GM18951 (cell line): ENCODE data around the gene ZMYND8.

ENCODE experiments used
- POLR2A ChIP-seq: IDR thresholded peaks from 4 replicates; pipeline ENCODE4 v1.6.1; 2011; ENCODE audit warnings: mild to moderate bottlenecking; ENCODE audit not compliant: insufficient read length, insufficient read depth; ENCODE audit errors: extremely low read depth
- in situ Hi-C: fragments of 300-500 bp; cut with MboI; formaldehyde crosslinking; loops from one replicate; pipeline ENCODE4 v1.12.0; 2022; ENCODE audit warnings: low sequenced_read_pairs, mixed read lengths, inconsistent platforms; ENCODE audit not compliant: unreplicated experiment

ZMYND8 gene

DNA sequence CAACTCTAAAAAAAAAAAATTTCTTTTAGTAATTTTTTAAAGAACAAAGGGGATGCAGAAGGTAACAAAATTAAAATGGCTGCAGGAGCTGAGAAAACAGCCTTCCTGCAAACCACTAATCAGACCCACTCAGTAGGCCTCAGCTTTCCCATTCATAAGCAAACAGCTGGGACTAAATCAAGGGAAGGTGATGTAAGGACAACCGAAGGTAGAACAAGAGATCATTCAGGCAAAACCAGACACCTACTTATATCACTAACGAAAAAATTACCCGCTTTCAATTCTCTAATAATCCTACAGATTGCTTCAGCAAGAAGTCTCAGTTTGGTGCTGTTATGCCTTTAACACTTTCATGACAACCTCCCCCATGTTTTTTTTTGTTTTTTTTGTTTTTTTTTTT is 124.0 kb downstream of the ZMYND8 start:
- in situ Hi-C loops = no loop called here
- TF ChIP-seq POLR2A = no peak

DNA sequence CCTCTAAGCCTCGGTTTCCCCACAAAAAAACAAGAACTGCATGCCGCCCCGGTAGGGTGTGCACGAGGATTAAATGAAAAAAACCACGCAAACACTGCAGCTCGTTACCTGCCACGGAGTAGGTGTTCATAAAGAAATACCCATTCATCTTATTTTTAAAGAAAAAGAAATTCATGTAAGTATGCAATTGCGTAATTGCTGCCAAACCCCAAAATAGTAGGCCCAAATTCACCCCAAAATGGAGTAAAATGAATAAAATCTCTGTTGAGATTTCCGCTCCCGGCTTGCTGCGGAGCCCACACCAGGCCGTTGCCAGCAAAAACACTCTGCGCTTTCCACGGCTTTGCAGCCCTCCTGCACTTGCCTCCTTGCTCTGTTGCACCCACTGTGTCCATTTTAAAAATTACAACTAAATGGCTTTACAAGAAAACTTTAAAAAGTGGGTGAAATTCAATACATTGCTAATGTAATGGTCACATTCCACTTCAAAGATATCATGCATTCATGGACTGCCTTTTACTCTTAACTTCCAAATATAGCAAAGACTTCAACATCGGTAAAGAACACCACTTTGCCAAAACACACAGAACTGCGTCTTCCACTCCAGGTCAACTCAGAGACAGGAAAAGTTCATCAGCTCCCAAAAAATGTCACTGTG is 125.0 kb downstream of the ZMYND8 start:
- in situ Hi-C loops = no loop called here
- TF ChIP-seq POLR2A = no peak

DNA sequence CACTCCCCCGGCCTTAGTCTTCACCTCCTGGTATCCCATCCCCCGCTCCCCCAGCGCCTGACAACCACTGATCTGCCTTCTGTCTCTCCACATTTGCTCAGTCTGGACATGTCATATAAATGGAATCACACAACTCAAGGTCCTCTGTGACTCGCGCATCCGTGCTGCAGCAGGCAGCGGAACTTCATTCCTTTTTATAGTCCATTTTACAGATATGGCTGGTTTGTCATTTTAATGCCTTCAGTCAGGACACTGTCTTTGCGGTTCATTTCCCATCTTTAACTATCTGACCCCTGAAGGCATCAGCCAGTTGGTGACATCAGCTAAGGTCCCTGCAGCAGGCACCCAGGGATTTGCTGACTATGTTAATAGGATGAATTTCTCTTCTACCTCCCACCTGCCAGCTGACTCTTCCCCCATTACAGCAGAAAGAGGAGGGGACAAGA is 125.7 kb downstream of the ZMYND8 start:
- in situ Hi-C loops = no loop called here
- no peak for TF ChIP-seq POLR2A

DNA sequence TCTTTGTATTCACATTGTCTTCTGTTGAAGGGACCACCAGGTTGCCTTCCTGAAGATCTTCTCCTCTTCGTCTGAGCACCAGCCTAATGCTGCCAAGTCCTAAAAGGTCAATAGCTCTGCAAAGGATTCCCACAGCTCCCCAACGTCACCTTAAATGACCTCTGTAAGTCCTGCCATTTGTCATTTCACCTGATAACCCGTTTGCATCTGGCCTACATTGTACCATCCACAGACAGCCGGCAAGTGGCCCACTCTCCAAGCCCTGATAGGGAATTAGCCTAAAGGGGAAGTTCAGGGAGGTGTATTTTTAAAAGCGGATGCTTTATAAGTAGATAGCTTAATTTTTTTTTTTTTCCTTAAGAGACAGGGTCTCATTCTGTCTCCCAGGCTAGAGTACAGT is 127.8 kb downstream of the ZMYND8 start:
- in situ Hi-C loops = no loop called here
- no peak for TF ChIP-seq POLR2A

DNA sequence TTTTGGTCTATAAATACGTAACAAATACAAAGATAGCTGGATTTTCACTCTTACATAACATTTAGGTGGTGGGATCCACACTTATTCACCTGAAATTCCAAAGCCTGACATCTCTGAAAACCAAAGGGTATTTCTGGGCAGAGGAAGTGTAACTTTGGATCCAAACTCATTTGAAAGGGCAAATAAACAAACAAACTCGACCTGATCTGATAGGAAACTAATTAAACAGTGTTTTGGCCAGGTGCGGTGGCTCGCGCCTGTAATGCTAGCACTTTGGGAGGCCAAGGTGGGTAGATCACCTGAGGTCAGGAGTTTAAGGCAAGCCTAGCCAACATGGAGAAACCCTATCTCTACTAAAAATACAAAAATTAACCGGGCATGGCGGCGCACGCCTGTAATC is 128.9 kb downstream of the ZMYND8 start:
- in situ Hi-C loops = no loop called here
- no peak for TF ChIP-seq POLR2A

DNA sequence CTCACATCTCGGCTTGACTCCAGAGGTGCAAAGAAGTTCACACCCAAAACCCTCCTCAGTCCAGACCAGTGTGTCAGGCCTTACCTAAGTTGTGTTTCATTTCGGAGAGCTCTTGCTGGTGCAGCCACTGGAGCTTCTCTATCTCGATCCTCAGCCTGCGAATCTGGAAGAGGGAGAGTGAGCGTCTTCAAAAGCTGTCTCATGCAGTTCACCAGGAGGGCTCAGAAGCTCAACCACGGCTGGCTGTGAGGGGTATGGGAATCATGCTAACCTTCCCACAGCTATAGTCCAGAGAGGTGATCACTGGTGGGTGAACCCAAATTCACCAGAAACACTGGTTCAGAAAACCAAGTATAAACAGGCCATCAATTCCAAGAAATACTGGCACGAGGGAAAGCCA is 129.4 kb downstream of the ZMYND8 start:
- TF ChIP-seq POLR2A = no peak
- in situ Hi-C loops = no loop called here

DNA sequence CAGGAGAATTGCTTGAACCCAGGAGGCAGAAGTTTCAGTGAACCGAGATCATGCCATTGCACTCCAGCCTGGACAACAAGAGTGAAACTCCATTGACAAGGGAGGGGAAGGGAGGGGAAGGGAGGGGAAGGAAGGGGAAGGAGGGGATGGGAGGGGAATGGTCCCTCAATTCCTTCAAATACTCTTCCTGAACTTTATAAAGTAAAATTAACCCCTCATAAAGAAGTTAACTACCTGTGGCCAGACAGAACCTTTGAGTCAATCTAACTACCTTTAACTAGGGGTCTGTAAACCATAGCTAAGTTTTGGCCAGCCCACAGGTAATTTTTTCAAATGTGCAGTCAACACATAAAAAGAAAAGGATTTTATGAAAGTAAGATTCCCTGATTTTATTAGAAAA is 131.0 kb downstream of the ZMYND8 start:
- in situ Hi-C loops = no loop called here
- no peak for TF ChIP-seq POLR2A

DNA sequence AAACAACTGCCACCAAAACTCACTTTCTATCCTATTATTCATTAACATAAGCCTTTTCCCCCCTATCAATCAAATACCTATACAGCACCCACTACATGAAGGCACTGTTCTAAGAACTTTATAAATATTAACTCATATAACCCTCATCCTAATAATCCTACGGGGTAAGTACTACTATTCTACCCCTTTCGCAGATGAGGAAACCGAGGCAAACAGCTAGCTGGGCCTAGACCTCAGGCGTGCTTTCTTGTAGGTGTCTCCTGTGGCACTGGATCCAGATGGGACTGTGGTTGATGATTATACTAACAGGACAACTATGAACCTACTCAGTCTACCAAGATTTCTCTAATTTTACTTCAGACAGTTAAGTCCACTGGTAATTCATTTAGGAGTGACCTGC is 131.6 kb downstream of the ZMYND8 start:
- TF ChIP-seq POLR2A = no peak
- in situ Hi-C loops = no loop called here

DNA sequence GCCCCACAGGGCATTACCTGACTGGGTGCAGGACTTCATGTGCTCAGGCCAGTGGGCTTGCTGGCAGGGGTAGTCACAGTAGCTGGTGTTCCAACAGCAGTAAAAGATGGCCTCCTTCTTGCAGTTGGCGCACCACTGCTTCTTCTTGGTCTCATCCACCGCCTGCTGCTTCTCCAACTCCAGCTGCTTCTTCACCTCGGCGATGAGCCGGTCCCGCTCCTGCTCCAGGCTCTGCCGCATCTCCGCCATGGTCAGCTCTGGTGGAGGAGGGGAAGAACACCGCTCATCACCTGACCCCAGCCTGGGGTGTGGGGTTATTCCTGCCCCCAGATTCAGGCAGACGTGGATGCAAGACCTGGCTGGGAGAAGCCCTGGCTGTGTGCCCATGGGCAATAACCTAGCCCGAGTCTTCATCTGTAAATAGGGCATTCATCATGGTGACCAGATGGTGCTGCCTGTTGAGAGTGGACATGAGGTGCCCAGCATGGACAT is 132.2 kb downstream of the ZMYND8 start:
- in situ Hi-C loops = no loop called here
- no peak for TF ChIP-seq POLR2A

DNA sequence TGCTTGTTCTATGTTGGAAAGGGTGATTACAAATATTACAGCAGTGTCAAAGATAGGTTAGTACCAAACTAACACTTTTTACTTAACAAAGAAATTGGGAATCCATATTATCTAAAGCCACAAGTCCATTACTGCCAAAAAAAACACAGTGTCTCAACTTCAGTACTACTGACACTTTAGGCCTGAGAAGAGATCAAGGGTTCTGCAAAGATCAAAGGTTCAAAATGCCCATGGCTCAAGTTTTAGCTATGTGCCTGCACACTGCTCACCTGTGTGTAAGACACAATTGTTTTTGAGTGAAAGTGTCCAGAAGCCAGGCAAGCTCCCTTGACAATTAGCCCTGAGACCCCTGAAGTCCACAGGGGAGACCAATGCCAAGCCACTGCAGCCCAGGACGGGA is 132.6 kb downstream of the ZMYND8 start:
- in situ Hi-C loops = no loop called here
- TF ChIP-seq POLR2A = no peak

DNA sequence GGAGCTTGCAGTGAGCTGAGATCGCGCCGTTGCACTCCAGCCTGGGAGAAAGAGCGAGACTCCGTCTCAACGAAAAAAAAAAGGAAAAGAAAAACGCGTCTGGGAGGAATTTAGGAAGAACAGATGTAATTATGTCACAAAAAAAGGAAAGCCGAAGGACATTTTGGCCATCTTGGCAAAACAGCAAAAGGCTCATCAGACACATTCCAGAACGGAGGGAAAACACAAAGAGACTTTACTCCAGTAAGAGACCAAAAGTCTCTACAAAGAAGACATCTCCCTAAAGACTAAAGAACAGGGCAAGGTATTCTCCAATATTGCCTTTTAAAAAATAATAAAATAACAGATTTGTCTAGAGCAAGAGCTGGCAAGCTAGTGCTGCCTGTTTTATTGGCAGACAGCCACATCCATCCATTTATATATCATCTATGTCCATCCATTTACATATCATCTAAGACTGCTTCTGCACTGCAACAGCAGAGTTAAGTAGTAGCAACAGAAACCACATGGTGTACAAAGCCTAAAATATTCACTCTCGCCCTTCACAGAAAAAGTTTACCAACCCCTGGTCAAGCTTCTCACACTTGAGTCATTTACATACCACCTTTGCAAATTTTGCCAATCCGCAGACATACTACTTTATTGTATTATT is 133.9 kb downstream of the ZMYND8 start:
- TF ChIP-seq POLR2A = no peak

DNA sequence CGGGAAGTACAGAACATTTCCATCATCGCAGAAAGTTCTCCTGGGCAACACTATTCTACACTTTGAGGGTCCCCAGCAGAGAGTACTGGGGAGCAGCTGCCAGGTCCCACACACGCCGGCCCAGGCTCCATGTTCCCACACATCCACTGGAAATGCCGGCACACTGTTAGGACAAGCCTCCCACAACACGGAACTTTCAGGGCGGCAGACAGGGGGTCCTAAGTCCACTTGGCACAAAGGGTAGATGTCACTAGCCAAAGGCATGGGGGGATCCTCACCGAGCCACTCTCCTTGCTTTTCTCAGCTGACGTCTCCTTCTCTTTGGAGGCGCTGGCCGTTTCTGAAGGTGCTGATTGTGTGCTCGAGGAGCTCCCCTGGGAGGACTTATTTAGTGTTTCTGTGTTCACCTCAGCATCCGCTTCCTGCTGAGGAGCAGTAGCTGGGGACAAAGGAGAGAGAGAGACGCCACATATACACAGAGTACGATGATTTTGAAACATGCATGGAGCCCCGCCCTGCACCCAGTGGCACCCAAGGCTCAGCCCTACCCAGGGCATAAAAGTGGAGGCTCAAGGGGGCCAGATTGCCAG is 135.4 kb downstream of the ZMYND8 start:
- no peak for TF ChIP-seq POLR2A
- in situ Hi-C loops = no loop called here

More for the DNA sequence above, 133.9 kb downstream of the ZMYND8 start:
- in situ Hi-C loops = no loop called here

DNA sequence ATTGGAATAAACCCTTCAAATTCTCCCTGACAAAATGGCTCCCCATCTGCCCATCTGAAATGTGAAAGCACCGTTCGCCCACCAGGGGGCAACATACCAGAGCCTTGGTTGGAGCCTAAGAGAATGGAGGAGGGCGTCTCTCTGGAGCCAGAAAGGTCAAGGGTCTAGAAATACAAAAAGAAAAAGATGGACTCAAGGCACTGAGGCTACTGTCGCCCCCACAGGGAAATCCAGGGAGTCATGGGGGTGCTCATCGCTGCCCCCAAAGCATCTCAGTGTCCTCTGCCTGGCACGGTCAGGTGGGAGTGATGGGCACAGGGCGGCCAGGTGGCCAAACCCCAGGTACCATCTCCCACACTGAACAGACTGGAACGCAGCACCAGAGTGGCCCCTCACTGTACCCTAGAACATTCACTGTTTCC is 136.3 kb downstream of the ZMYND8 start:
- no peak for TF ChIP-seq POLR2A
- in situ Hi-C loops = no loop called here

DNA sequence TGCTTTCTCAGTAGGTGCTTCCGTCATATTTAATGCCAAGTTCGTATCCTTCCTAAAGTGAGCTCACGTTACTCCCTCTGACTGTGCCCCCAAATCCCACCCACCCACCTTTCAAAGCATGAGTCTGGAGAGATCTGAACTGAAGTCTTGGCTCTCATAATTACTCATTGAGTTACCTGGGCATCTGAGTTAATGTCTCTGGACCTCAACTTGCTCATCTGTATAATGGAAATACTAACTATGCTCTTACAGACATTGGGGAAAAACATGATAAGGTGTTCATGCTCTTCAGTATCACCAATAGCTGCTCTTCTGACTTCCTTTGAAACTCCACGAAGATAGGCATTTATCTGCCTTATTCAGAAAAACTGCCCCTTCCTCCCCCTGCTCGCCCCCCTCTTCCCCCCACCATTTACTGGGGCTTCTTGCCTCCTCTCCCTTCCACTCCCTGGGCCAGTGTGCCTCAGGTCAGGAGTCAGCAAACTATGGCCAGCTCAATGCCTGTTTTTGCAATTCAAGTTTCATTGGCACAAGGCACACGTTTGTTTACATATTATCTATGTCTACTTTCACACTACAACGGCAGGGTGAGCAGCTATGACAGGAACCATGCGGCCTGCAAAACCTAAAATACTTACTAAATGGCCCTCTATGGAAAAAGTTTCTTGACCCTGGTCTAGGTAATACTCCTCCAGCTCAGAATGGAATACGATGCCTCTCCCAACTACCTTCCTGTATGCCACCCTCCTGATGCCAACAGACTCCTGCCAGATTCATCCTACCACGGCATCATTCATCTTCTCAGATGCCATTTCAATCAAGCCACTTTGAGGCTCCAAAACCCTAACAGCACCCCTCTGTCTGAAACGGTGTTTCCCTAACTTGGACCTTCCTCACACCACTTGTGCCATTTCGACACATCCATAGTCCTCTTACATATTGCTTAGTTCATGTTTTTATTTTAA is 138.7 kb downstream of the ZMYND8 start:
- in situ Hi-C loops = no loop called here
- TF ChIP-seq POLR2A = no peak
